ENCODE data around the gene SLC36A3.
"Not testable (repeated sequence)": the region's sequence is repeated elsewhere in the genome, so short reads cannot be mapped to it uniquely, and the experiment has no call there.

SLC36A3 gene

DNA sequence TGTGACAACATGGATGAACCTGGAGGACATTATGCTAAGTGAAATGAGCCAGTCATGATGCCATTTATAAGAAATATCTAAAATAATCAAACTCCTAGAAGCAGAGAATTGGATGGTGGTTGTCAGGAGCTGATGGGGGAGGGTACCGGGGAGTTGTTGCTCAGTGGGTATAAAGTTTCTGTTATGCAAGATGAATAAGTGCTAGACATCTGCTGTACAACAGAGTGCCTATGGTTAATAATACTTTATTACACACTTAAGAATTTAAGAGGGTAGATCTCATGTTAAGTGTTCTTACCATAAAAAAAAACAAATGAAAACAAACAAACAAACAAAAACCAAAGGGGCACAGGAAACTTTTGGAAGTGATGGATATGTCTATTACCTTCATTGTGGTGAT, 66.7 kb downstream of the SLC36A3 start:
- Histone ChIP-seq H3K4me2 (ENCODE audit: low read depth, low read length, poor library complexity, severe bottlenecking) (no peak overlapping the region), H3K4me3 (ENCODE audit: low read length, poor library complexity, severe bottlenecking) (no peak overlapping the region), H3K4me1 (ENCODE audit: insufficient read depth, low read length, poor library complexity, severe bottlenecking) (peaks cover 3% of the 10 kb centered on the region), H3K9me2 (replicated peaks; ENCODE audit: low read depth, low read length) (no peaks in the 10 kb centered on the region), H3F3A (ENCODE audit: low read depth) (no peaks in the 10 kb centered on the region), H4K20me1 (ENCODE audit: insufficient read depth, low read length, poor library complexity, severe bottlenecking) (no peaks in the 10 kb centered on the region), H3K79me2 (ENCODE audit: insufficient read depth, low read length) (no peaks in the 10 kb centered on the region), H3K9ac (ENCODE audit: low read depth, low read length, poor library complexity, severe bottlenecking) (no peak overlapping the region), H3K27me3 (ENCODE audit: insufficient read depth, low read length, poor library complexity, severe bottlenecking) (no peaks in the 10 kb centered on the region), H3K9me3 (ENCODE audit: insufficient read depth, low read depth, low read length) (no peaks in the 10 kb centered on the region), H3K36me3 (ENCODE audit: insufficient read depth, low read length) (no peaks in the 10 kb centered on the region), H2AFZ (ENCODE audit: low read length) (no peak overlapping the region)
- no peak for TF ChIP-seq EZH2phosphoT487 (IDR thresholded peaks at IDR 0.05; ENCODE audit: borderline replicate concordance)
- TF ChIP-seq, protein P1, sequence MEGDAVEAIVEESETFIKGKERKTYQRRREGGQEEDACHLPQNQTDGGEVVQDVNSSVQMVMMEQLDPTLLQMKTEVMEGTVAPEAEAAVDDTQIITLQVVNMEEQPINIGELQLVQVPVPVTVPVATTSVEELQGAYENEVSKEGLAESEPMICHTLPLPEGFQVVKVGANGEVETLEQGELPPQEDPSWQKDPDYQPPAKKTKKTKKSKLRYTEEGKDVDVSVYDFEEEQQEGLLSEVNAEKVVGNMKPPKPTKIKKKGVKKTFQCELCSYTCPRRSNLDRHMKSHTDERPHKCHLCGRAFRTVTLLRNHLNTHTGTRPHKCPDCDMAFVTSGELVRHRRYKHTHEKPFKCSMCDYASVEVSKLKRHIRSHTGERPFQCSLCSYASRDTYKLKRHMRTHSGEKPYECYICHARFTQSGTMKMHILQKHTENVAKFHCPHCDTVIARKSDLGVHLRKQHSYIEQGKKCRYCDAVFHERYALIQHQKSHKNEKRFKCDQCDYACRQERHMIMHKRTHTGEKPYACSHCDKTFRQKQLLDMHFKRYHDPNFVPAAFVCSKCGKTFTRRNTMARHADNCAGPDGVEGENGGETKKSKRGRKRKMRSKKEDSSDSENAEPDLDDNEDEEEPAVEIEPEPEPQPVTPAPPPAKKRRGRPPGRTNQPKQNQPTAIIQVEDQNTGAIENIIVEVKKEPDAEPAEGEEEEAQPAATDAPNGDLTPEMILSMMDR (conservative IDR thresholded peaks at IDR 0.05; ENCODE audit: low read length), result no peak

DNA sequence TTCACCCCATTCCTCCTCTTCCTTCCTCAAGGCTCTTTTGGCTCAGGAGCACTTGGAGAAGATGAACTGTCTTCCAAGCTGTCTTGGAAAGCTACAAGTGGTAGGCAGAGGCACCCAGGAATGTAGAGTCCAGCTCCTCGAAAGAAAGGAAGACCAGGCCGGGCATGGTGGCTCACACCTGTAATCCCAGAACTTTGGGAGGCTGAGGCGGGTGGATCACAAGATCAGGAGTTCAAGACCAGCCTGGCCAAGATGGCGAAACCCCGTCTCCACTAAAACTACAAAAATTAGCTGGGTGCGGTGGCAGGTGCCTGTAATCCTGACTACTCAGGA, 68.4 kb downstream of the SLC36A3 start:
- not testable (repeated sequence) for H2AFZ ChIP-seq (ENCODE audit: low read length); H3K9ac ChIP-seq (ENCODE audit: low read depth, low read length, poor library complexity, severe bottlenecking)

GRCh38 chr5:151234476-151235238, 68.9 kb downstream of the SLC36A3 start:
- H3K9me2 ChIP-seq (replicated peaks; ENCODE audit: low read depth, low read length), result no peaks in the 10 kb centered on the region
- no peak overlapping the region for H2AFZ ChIP-seq (ENCODE audit: low read length)
- H3K9ac ChIP-seq (ENCODE audit: low read depth, low read length, poor library complexity, severe bottlenecking), result no peak overlapping the region
- H4K20me1 ChIP-seq (ENCODE audit: insufficient read depth, low read length, poor library complexity, severe bottlenecking), result no peaks in the 10 kb centered on the region
- no peaks in the 10 kb centered on the region for H3K27me3 ChIP-seq (ENCODE audit: insufficient read depth, low read length, poor library complexity, severe bottlenecking)
- no peaks in the 10 kb centered on the region for H3K9me3 ChIP-seq (ENCODE audit: insufficient read depth, low read depth, low read length)
- H3K4me2 ChIP-seq (ENCODE audit: low read depth, low read length, poor library complexity, severe bottlenecking), result no peak overlapping the region
- no peak overlapping the region for H3K4me3 ChIP-seq (ENCODE audit: low read length, poor library complexity, severe bottlenecking)
- no peaks in the 10 kb centered on the region for H3K79me2 ChIP-seq (ENCODE audit: insufficient read depth, low read length)
- no peaks in the 10 kb centered on the region for H3K36me3 ChIP-seq (ENCODE audit: insufficient read depth, low read length)
- H3F3A ChIP-seq (ENCODE audit: low read depth), result no peaks in the 10 kb centered on the region
- TF ChIP-seq EZH2phosphoT487 (IDR thresholded peaks at IDR 0.05; ENCODE audit: borderline replicate concordance), result no peak
- TF ChIP-seq, protein P1 (conservative IDR thresholded peaks at IDR 0.05; ENCODE audit: low read length), result no peak
- H3K4me1 ChIP-seq (ENCODE audit: insufficient read depth, low read length, poor library complexity, severe bottlenecking), result no peaks in the 10 kb centered on the region

More for the DNA sequence above, 68.4 kb downstream of the SLC36A3 start:
- H3K27me3 ChIP-seq (ENCODE audit: insufficient read depth, low read length, poor library complexity, severe bottlenecking); H3F3A ChIP-seq (ENCODE audit: low read depth); H3K9me2 ChIP-seq (replicated peaks; ENCODE audit: low read depth, low read length); H4K20me1 ChIP-seq (ENCODE audit: insufficient read depth, low read length, poor library complexity, severe bottlenecking); H3K4me1 ChIP-seq (ENCODE audit: insufficient read depth, low read length, poor library complexity, severe bottlenecking); H3K4me3 ChIP-seq (ENCODE audit: low read length, poor library complexity, severe bottlenecking); H3K79me2 ChIP-seq (ENCODE audit: insufficient read depth, low read length); H3K9me3 ChIP-seq (ENCODE audit: insufficient read depth, low read depth, low read length); H3K4me2 ChIP-seq (ENCODE audit: low read depth, low read length, poor library complexity, severe bottlenecking); H3K36me3 ChIP-seq (ENCODE audit: insufficient read depth, low read length): not testable (repeated sequence)

GRCh38 chr5:151233616-151234085, 69.9 kb downstream of the SLC36A3 start:
- no peak overlapping the region for H3K9ac ChIP-seq (ENCODE audit: low read depth, low read length, poor library complexity, severe bottlenecking)
- H3K9me3 ChIP-seq (ENCODE audit: insufficient read depth, low read depth, low read length), result no peaks in the 10 kb centered on the region
- H3K36me3 ChIP-seq (ENCODE audit: insufficient read depth, low read length), result no peaks in the 10 kb centered on the region
- no peaks in the 10 kb centered on the region for H3K4me1 ChIP-seq (ENCODE audit: insufficient read depth, low read length, poor library complexity, severe bottlenecking)
- no peaks in the 10 kb centered on the region for H3F3A ChIP-seq (ENCODE audit: low read depth)
- H2AFZ ChIP-seq (ENCODE audit: low read length), result no peak overlapping the region
- H4K20me1 ChIP-seq (ENCODE audit: insufficient read depth, low read length, poor library complexity, severe bottlenecking), result no peaks in the 10 kb centered on the region
- no peak overlapping the region for H3K4me2 ChIP-seq (ENCODE audit: low read depth, low read length, poor library complexity, severe bottlenecking)
- no peaks in the 10 kb centered on the region for H3K27me3 ChIP-seq (ENCODE audit: insufficient read depth, low read length, poor library complexity, severe bottlenecking)
- H3K4me3 ChIP-seq (ENCODE audit: low read length, poor library complexity, severe bottlenecking), result no peak overlapping the region
- H3K9me2 ChIP-seq (replicated peaks; ENCODE audit: low read depth, low read length), result no peaks in the 10 kb centered on the region
- H3K79me2 ChIP-seq (ENCODE audit: insufficient read depth, low read length), result no peaks in the 10 kb centered on the region
- TF ChIP-seq EZH2phosphoT487 (IDR thresholded peaks at IDR 0.05; ENCODE audit: borderline replicate concordance), result no peak
- TF ChIP-seq, protein P1 (conservative IDR thresholded peaks at IDR 0.05; ENCODE audit: low read length), result no peak
